Amniotic stem cell (primary cell): Measurements from ENCODE around the gene GOLPH3L.
"Not testable (repeated sequence)": the region's sequence is repeated elsewhere in the genome, so short reads cannot be mapped to it uniquely, and the experiment has no call there.

Experiments
- DNase-seq: peaks from one replicate; lab custom pipeline; 2025; lab: John Stamatoyannopoulos, UW

GOLPH3L gene

GRCh38 chr1:150696995-150697927, at the start of gene GOLPH3L:
Gene GOLPH3L, minus strand, starts transcription at chr1:150697154. Its CDS starts 2,316 bp downstream, at chr1:150694838.
- DNase-seq: peak; percentile 96

- DNase-seq: no peak
Measured at GRCh38 chr1:150730130-150730721, 33.3 kb upstream of the GOLPH3L start.

GRCh38 chr1:150724336-150724735, 27.4 kb upstream of the GOLPH3L start:
- no peak for DNase-seq

- no peak for DNase-seq
Measured at GRCh38 chr1:150720703-150721102, 23.7 kb upstream of the GOLPH3L start, which contains the start of gene HORMAD1. Gene HORMAD1, minus strand, starts transcription at chr1:150720895. Its CDS starts 1,390 bp downstream, at chr1:150719505.

GRCh38 chr1:150720098-150720497, 23.1 kb upstream of the GOLPH3L start:
- DNase-seq: no peak

GRCh38 chr1:150718225-150718891, 21.4 kb upstream of the GOLPH3L start:
- DNase-seq: no peak

GRCh38 chr1:150709031-150709430, 12.1 kb upstream of the GOLPH3L start:
- not testable (repeated sequence) for DNase-seq

GRCh38 chr1:150708595-150708994, 11.6 kb upstream of the GOLPH3L start:
- no peak for DNase-seq

- no peak for DNase-seq
Measured at GRCh38 chr1:150706091-150706490, 9.1 kb upstream of the GOLPH3L start.

GRCh38 chr1:150703427-150703826, 6.5 kb upstream of the GOLPH3L start:
- no peak for DNase-seq

- DNase-seq: no peak
Measured at GRCh38 chr1:150696590-150696989, 364 bp downstream of the GOLPH3L start.

- DNase-seq: no peak
Measured at GRCh38 chr1:150696162-150696561, 792 bp downstream of the GOLPH3L start.

- DNase-seq: no peak
Measured at GRCh38 chr1:150695561-150695960, 1.4 kb downstream of the GOLPH3L start.

- DNase-seq: no peak
Measured at GRCh38 chr1:150692720-150693119, 4.2 kb downstream of the GOLPH3L start.

GRCh38 chr1:150688763-150689162, 8.2 kb downstream of the GOLPH3L start:
- DNase-seq: no peak

GRCh38 chr1:150686275-150686674, 10.7 kb downstream of the GOLPH3L start:
- no peak for DNase-seq

GRCh38 chr1:150683914-150684313, 13.0 kb downstream of the GOLPH3L start:
- no peak for DNase-seq

- DNase-seq: no peak
Measured at GRCh38 chr1:150678988-150679387, 18.0 kb downstream of the GOLPH3L start.

- DNase-seq: no peak
Measured at GRCh38 chr1:150674881-150675280, 22.1 kb downstream of the GOLPH3L start.

- DNase-seq: no peak
Measured at GRCh38 chr1:150663321-150663720, 33.6 kb downstream of the GOLPH3L start.

GRCh38 chr1:150662811-150663210, 34.1 kb downstream of the GOLPH3L start:
- DNase-seq: no peak

GRCh38 chr1:150661156-150661555, 35.8 kb downstream of the GOLPH3L start:
- DNase-seq: no peak

GRCh38 chr1:150660584-150660983, 36.4 kb downstream of the GOLPH3L start:
- DNase-seq: no peak
